Urinary bladder (tissue), 4 donors: ENCODE data around the gene ANKMY2. TPM values are rescaled to one million over a fixed set of nuclear protein-coding genes. Genes with fewer than 3 reads are reported as not detected.

Experiments
- DNase-seq: peaks from one replicate; pipeline ENCODE4 v3.0.0-alpha.2; 2015; ENCODE audit errors: extremely low spot score
- H3K27ac ChIP-seq: one replicate; pipeline ENCODE4 v1.5.1; 2013; ENCODE audit warnings: low read depth, mild to moderate bottlenecking, moderate library complexity
- H3K36me3 ChIP-seq: one replicate; pipeline ENCODE4 v1.6.1; 2013; ENCODE audit warnings: mild to moderate bottlenecking, moderate library complexity; ENCODE audit not compliant: insufficient read depth
- H3K4me1 ChIP-seq: one replicate; pipeline ENCODE4 v1.6.1; 2013; ENCODE audit warnings: mild to moderate bottlenecking, moderate library complexity; ENCODE audit not compliant: insufficient read depth
- H3K4me3 ChIP-seq: one replicate; pipeline ENCODE4 v1.5.1; 2013; ENCODE audit warnings: low read depth, low read length
- WGBS: extraction: QIAGEN DNeasy Blood & Tissue Kit; methylation state at CpG from one replicate; pipeline ENCODE4 v1.1.7; 2013; 5-methylcytosine and 5-hydroxymethylcytosine counted together
- polyA plus RNA-seq: library from polyadenylated mRNA; stranded (reverse); fragments of 200-250 nt; gene quantifications from one replicate; pipeline ENCODE4 v1.2.3, GENCODE V29; 2013
- total RNA-seq: library from RNA; depleted of rRNA; stranded (reverse); fragments of >200 nt; gene quantifications from one replicate; pipeline ENCODE4 v1.2.3, GENCODE V29; 2014
- donor health status: healthy with polysubstance abuse.
- donor health status: healthy.

ANKMY2 gene
- total and polyA plus RNA-seq, 2 donors = 20.6 to 53.1 TPM

- no peak overlapping the region for H3K27ac ChIP-seq
- H3K4me3 ChIP-seq = no peak overlapping the region
- H3K4me1 ChIP-seq = no peaks in the 10 kb centered on the region
- 72% methylated on average over 4 of the region's 4 CpGs for WGBS
- DNase-seq = no peak
- no peaks in the 10 kb centered on the region for H3K36me3 ChIP-seq
Observed at GRCh38 chr7:16564023-16564380, 81.6 kb downstream of the ANKMY2 start.

DNA sequence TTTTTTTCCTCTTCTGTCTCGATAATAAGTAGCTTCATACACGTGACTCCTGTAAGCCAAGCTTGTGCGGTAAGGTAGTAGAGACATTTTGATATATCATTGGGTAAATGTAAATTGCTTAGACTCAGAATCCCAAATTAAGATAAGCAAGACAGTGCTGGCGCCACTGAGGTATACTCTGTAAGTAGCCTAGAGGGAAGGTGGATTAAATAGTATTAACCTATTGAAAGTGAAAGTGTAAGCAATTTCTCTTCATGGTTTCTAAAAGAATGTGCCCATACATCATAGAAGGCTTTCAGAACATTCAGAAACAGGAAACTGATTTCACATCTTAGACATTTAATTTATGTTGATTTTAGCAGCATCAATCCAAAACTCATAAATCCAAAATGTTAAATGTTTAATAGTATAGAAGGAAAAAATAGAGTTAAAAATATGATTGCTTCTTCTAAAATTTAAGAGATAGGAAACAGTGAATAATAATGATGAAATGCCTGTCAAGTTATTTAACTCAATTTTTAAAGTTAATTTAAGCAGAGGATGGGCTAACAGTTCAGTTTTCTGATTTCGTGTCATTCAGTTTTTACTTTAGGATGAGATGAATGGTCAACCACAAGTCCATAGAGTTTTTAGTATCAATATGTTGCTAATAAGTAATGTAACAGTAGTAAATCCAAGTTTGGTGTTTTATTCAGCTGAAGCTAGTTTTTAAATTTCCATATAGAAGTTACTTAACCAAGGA, 82.1 kb downstream of the ANKMY2 start:
- H3K4me1 ChIP-seq = no peaks in the 10 kb centered on the region
- no peak overlapping the region for H3K27ac ChIP-seq
- 57% methylated on average over 5 of the region's 5 CpGs for WGBS
- no peak overlapping the region for H3K4me3 ChIP-seq
- no peak for DNase-seq
- H3K36me3 ChIP-seq = no peaks in the 10 kb centered on the region

DNA sequence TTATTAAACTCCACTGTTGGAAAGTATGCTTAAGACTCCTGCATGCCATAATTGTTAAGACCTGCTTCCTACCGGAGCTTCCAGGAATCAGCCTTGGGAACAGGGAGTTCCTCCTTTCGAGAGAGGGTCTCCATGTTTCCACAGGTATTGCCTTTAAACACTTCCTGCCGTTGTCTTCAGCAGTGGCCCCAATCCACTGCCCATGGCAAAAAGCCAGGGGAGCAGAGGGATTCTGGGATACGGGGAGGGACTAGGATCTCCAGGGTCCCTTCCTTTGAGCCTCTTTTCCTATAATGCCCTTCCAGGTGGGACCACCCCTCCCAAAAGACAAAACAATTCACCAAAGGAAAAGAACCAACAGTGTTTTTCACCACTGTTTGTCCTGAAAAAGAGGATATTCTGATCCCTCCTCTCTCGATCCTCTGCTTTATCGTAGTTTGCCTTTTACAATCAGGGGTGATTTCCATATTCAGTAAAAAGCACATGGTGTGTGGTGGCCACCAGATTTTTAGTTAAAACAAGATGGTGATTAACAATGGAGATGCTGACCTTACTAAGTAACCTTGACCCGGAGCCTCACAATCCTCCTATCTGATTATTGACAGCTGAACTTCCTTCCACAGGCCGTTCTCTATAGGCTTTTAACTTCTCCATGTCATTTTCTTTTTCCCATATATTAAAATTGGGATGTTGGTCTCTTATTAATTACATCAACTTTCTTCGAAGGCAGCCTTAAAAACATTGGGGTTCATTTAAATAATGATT, 82.9 kb downstream of the ANKMY2 start:
- no peak for DNase-seq
- Histone ChIP-seq H3K4me1 (no peaks in the 10 kb centered on the region), H3K4me3 (no peak overlapping the region), H3K36me3 (no peaks in the 10 kb centered on the region), H3K27ac (no peak overlapping the region)
- 88% methylated on average over 9 of the region's 9 CpGs for WGBS

GRCh38 chr7:16561943-16562342, 83.6 kb downstream of the ANKMY2 start:
- no peaks in the 10 kb centered on the region for H3K4me1 ChIP-seq
- DNase-seq = no peak
- H3K27ac ChIP-seq = no peak overlapping the region
- no peak overlapping the region for H3K4me3 ChIP-seq
- 94% methylated on average over 3 of the region's 3 CpGs for WGBS
- H3K36me3 ChIP-seq = no peaks in the 10 kb centered on the region

- no peak overlapping the region for H3K27ac ChIP-seq
- H3K36me3 ChIP-seq = no peaks in the 10 kb centered on the region
- H3K4me1 ChIP-seq = no peaks in the 10 kb centered on the region
- WGBS = 82% methylated on average over 3 of the region's 3 CpGs
- DNase-seq = no peak
- no peak overlapping the region for H3K4me3 ChIP-seq
Observed at GRCh38 chr7:16559497-16560179, 85.9 kb downstream of the ANKMY2 start.

DNA sequence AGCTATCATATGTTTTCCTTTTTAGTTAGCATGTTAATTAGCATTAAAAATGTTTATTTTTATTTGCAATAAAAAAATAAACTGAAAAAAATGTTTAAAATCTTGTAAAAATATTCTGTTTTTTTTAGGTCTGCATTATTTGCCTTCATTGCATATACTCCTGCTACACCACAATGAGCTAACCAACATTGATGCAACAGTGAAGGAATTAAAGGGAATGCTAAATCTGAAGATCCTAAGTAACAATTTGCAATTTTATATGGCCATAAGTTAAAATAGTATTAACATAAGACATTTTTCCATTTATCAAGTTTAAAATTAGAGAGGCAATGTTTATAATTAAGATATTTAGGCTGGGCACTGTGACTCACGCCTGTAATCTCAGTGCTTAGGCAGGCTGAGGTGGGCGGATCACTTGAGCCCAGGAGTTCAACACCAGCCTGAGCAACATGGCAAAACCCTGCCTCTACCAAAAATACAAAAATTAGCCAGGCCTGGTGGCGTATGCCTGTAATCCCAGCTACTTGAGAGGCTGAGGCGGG, 86.7 kb downstream of the ANKMY2 start:
- no peaks in the 10 kb centered on the region for H3K36me3 ChIP-seq
- H3K27ac ChIP-seq = no peak overlapping the region
- H3K4me1 ChIP-seq = no peaks in the 10 kb centered on the region
- no peak overlapping the region for H3K4me3 ChIP-seq
- WGBS = 92% methylated on average over 4 of the region's 4 CpGs
- no peak for DNase-seq

- H3K27ac ChIP-seq = no peak overlapping the region
- WGBS = 97% methylated on average over 2 of the region's 2 CpGs
- H3K4me1 ChIP-seq = no peaks in the 10 kb centered on the region
- no peaks in the 10 kb centered on the region for H3K36me3 ChIP-seq
- DNase-seq = no peak
- H3K4me3 ChIP-seq = no peak overlapping the region
Observed at GRCh38 chr7:16556359-16556758, 89.2 kb downstream of the ANKMY2 start.

- WGBS = 70% methylated on average over 10 of the region's 10 CpGs
- Histone ChIP-seq H3K27ac (no peak overlapping the region), H3K36me3 (no peaks in the 10 kb centered on the region), H3K4me1 (no peaks in the 10 kb centered on the region), H3K4me3 (no peak overlapping the region)
- DNase-seq = no peak
Observed at GRCh38 chr7:16554518-16555236, 90.9 kb downstream of the ANKMY2 start.

GRCh38 chr7:16550671-16551070, 94.9 kb downstream of the ANKMY2 start:
- Histone ChIP-seq H3K27ac (no peak overlapping the region), H3K36me3 (no peaks in the 10 kb centered on the region), H3K4me1 (no peaks in the 10 kb centered on the region), H3K4me3 (no peak overlapping the region)
- DNase-seq = no peak
- 83% methylated on average over 1 of the region's 1 CpG for WGBS

Other genes starting within 250 kb of the ANKMY2 start
- gene CRPPA, start 224.2 kb downstream of the ANKMY2 start, total RNA-seq = 15.4 TPM
- gene CRPPA, start 224.2 kb downstream of the ANKMY2 start, polyA plus RNA-seq = 0.99 TPM
- gene SOSTDC1, start 180.0 kb downstream of the ANKMY2 start, total RNA-seq = 25.6 TPM
- gene SOSTDC1, start 180.0 kb downstream of the ANKMY2 start, polyA plus RNA-seq = 2.3 TPM
- not detected for gene LRRC72, start 118.9 kb downstream of the ANKMY2 start, total RNA-seq
- not detected for gene LRRC72, start 118.9 kb downstream of the ANKMY2 start, polyA plus RNA-seq
- 70.1 TPM for gene BZW2, start 427 bp upstream of the ANKMY2 start, total RNA-seq
- 68.9 TPM for gene BZW2, start 427 bp upstream of the ANKMY2 start, polyA plus RNA-seq
- gene TSPAN13, start 108.0 kb upstream of the ANKMY2 start, total RNA-seq = 26.2 TPM
- 38.5 TPM for gene TSPAN13, start 108.0 kb upstream of the ANKMY2 start, polyA plus RNA-seq
- gene AGR2, start 159.2 kb upstream of the ANKMY2 start, total RNA-seq = 88.3 TPM
- 57.3 TPM for gene AGR2, start 159.2 kb upstream of the ANKMY2 start, polyA plus RNA-seq
- gene AGR3, start 236.2 kb upstream of the ANKMY2 start, total RNA-seq = 16.8 TPM
- gene AGR3, start 236.2 kb upstream of the ANKMY2 start, polyA plus RNA-seq = 6.8 TPM